Neural progenitor cell (in vitro differentiated cells): ENCODE data around the gene CSF3R. TPM values are rescaled to one million over a fixed set of nuclear protein-coding genes. Genes with fewer than 3 reads are reported as not detected.

Source experiments
- DNase-seq: peaks from one replicate; pipeline ENCODE4 v3.0.0-alpha.2; 2016; ENCODE audit warnings: low spot score
- H2AFZ ChIP-seq: fragments of 200-600 bp; sonication (generic); replicated peaks from 2 replicates; pipeline ENCODE4 v1.6.1; 2016; ENCODE audit warnings: antibody characterized with exemption
- H3F3A ChIP-seq: fragments of 200-600 bp; sonication (generic); 2 replicates; pipeline ENCODE4 v1.6.1; 2016; ENCODE audit warnings: antibody characterized with exemption, low read depth
- H3K27ac ChIP-seq: fragments of 200-600 bp; sonication (generic); 2 replicates; pipeline ENCODE4 v1.5.1; 2016; ENCODE audit warnings: mild to moderate bottlenecking
- H3K27me3 ChIP-seq: fragments of 200-600 bp; sonication (generic); 2 replicates; pipeline ENCODE4 v1.6.1; 2016; ENCODE audit warnings: mild to moderate bottlenecking, moderate library complexity
- H3K36me3 ChIP-seq: fragments of 200-600 bp; sonication (generic); 2 replicates; pipeline ENCODE4 v1.5.1; 2016
- H3K4me1 ChIP-seq: fragments of 200-600 bp; sonication (generic); 2 replicates; pipeline ENCODE4 v1.6.1; 2016; ENCODE audit warnings: mixed run types
- H3K4me2 ChIP-seq: fragments of 200-600 bp; sonication (generic); 2 replicates; pipeline ENCODE4 v1.6.1; 2016
- H3K4me3 ChIP-seq: fragments of 200-600 bp; sonication (generic); 2 replicates; pipeline ENCODE4 v1.5.1; 2016
- H3K79me2 ChIP-seq: fragments of 200-600 bp; sonication (generic); 2 replicates; pipeline ENCODE4 v1.6.1; 2016; ENCODE audit warnings: low read depth
- H3K9ac ChIP-seq: fragments of 200-600 bp; sonication (generic); 2 replicates; pipeline ENCODE4 v1.6.1; 2016
- H3K9me3 ChIP-seq: fragments of 200-600 bp; sonication (generic); 2 replicates; pipeline ENCODE4 v1.5.1; 2016; ENCODE audit warnings: low read depth
- H4K20me1 ChIP-seq: fragments of 200-600 bp; sonication (generic); 2 replicates; pipeline ENCODE4 v1.6.1; 2016; ENCODE audit warnings: low read depth
- H3K27ac Mint-ChIP-seq: 3 replicates; pipeline ENCODE4 v1.8.0; 2021; ENCODE audit warnings: mixed read lengths
- H3K27me3 Mint-ChIP-seq: 2 replicates; pipeline ENCODE4 v1.8.0; 2022; ENCODE audit warnings: low read depth, mild to moderate bottlenecking, inconsistent platforms, moderate library complexity, mixed read lengths; ENCODE audit not compliant: insufficient read depth
- H3K36me3 Mint-ChIP-seq: 3 replicates; pipeline ENCODE4 v1.8.0; 2021; ENCODE audit warnings: mixed read lengths
- H3K4me1 Mint-ChIP-seq: 3 replicates; pipeline ENCODE4 v1.8.0; 2021; ENCODE audit warnings: mixed read lengths
- H3K4me3 Mint-ChIP-seq: 3 replicates; pipeline ENCODE4 v1.8.0; 2021; ENCODE audit warnings: mild to moderate bottlenecking, moderate library complexity, mixed read lengths
- H3K9me3 Mint-ChIP-seq: 3 replicates; pipeline ENCODE4 v1.8.0; 2020; ENCODE audit warnings: mixed read lengths
- CTCF ChIP-seq: fragments of 200-600 bp; sonication (generic); IDR thresholded peaks from 2 replicates; pipeline ENCODE4 v1.5.1; 2017; ENCODE audit warnings: antibody characterized with exemption, mild to moderate bottlenecking
- EZH2 ChIP-seq: fragments of 200-600 bp; sonication (generic); IDR thresholded peaks from 2 replicates; pipeline ENCODE4 v1.6.1; 2017; ENCODE audit warnings: antibody characterized with exemption, mild to moderate bottlenecking, moderate library complexity
- EZH2phosphoT487 ChIP-seq: fragments of 200-600 bp; sonication (generic); IDR thresholded peaks from 2 replicates; pipeline ENCODE4 v1.6.1; 2017; ENCODE audit warnings: antibody characterized with exemption
- total RNA-seq: library from RNA; depleted of rRNA; stranded (reverse); fragments of >200 nt; gene quantifications from 2 replicates; pipeline ENCODE4 v1.2.3, GENCODE V29; 2015; ENCODE audit warnings: low replicate concordance

CSF3R gene
- total RNA-seq, 1 donor from 2014 or later, result not detected

DNA sequence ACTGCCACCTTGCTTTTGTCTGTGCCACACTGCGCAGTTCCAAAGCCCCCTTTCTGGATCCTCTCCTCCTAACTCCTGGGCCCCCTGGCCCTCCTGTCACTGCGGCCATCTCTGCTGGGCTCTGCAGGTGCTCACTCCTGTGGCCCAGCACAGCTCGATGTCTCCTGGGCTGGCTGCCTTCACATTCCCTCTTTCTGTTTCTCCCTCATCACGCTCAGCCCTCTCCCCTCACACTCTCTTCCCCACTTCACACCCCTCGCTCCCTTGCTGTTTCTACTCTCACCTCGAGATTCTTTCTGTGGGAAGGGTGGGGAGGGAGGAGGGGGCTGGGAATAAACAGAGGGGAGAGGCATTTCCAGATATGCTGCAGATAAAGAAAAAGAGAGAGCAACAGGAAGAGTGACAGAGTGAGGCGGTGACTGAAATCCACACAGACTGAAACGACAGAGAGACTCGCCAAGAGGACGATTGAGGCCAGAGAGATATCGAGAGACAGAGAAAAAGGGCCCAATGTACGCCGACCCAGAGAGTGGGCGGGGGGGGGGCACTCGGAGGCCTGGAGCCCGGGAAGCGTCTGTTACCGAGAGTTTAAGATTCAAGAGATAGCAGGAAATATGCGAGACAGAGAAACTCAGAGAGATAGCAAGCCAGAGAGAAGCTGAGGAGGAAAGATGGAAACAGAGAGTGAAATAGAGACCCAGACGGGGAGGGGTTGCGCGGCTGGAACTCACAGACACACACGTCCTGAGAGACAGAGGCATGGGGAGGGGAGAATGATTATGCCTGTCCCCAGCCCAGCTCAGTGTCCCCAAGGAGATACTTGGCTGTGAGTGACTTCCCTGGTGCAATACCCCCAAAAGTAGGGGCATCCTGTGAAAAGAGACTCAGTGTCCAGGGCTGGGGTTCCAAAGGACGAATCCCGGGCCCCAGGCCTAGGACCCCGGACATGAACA lies 666 bp downstream of the CSF3R start:
- no peak for TF ChIP-seq CTCF
- TF ChIP-seq EZH2, result no peak
- TF ChIP-seq EZH2phosphoT487, result no peak
- no peak overlapping the region for H3K4me3 Mint-ChIP-seq
- no peaks in the 10 kb centered on the region for H3K9me3 Mint-ChIP-seq
- peaks cover 10% of the 10 kb centered on the region for H3K4me1 Mint-ChIP-seq
- Histone ChIP-seq H3F3A (peaks cover 7% of the 10 kb centered on the region), H4K20me1 (no peaks in the 10 kb centered on the region), H2AFZ (peak overlapping the region; percentile 63), H3K36me3 (no peaks in the 10 kb centered on the region), H3K4me3 (no peak overlapping the region), H3K27ac (no peak overlapping the region), H3K27me3 (no peaks in the 10 kb centered on the region), H3K9ac (no peak overlapping the region), H3K4me2 (no peak overlapping the region), H3K4me1 (peaks cover 14% of the 10 kb centered on the region), H3K79me2 (no peaks in the 10 kb centered on the region), H3K9me3 (no peaks in the 10 kb centered on the region)
- DNase-seq, result no peak
- H3K27ac Mint-ChIP-seq, result peak overlapping the region; percentile 7
- no peaks in the 10 kb centered on the region for H3K27me3 Mint-ChIP-seq
- H3K36me3 Mint-ChIP-seq, result no peaks in the 10 kb centered on the region

DNA sequence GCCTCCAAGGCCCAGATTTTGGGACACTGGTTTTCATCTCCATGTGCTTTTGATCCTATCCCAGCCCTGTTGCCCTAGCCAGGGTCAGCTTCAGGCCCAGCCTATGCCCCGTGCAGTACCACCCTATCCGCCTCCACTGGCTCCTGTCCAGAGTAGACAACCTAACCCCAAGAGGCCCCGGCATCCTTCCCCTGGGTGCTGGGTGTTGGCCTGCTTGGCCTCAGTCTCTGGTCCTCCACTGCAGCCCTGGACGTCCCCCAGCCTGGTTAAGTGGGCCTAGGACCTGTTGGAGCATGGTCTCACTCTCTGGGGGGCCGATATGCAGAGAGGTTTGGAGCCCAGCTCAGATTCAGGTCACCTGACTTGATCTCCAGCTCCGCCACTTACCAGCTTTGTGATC lies 1.6 kb downstream of the CSF3R start:
- Histone ChIP-seq H3K27me3 (no peaks in the 10 kb centered on the region), H3K9ac (no peak overlapping the region), H2AFZ (no peak overlapping the region), H3K27ac (no peak overlapping the region), H3K4me3 (no peak overlapping the region), H3K4me2 (no peak overlapping the region), H3K4me1 (peaks cover 14% of the 10 kb centered on the region), H3K79me2 (no peaks in the 10 kb centered on the region), H4K20me1 (no peaks in the 10 kb centered on the region), H3K36me3 (no peaks in the 10 kb centered on the region), H3F3A (peaks cover 7% of the 10 kb centered on the region), H3K9me3 (no peaks in the 10 kb centered on the region)
- H3K27me3 Mint-ChIP-seq, result peaks cover 3% of the 10 kb centered on the region
- no peak overlapping the region for H3K4me3 Mint-ChIP-seq
- no peak overlapping the region for H3K27ac Mint-ChIP-seq
- H3K4me1 Mint-ChIP-seq, result peaks cover 10% of the 10 kb centered on the region
- TF ChIP-seq EZH2phosphoT487 (no peak), CTCF (no peak), EZH2 (no peak)
- H3K36me3 Mint-ChIP-seq, result no peaks in the 10 kb centered on the region
- DNase-seq, result no peak
- H3K9me3 Mint-ChIP-seq, result no peaks in the 10 kb centered on the region

DNA sequence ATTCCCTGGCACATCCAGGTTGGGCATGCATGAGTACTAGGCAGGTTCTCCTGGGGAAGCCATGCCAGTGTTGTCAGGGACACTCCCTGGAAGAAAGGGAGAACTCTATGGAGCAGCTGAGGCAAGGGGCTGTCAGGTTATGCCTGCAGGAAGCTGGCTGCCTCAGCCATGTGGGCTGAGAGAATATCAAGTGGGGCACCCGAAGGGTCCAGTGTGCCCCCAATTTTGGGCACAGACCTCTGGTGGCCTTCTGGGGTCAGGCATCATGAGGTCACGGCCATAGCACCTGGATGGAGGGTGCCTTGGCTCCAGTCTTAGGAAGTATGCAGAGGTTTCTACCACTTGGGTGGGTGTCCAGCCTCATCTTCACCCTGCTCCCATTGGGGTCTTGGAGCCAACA lies 2.6 kb downstream of the CSF3R start:
- Histone ChIP-seq H3K4me3 (no peak overlapping the region), H3K27me3 (no peaks in the 10 kb centered on the region), H4K20me1 (no peaks in the 10 kb centered on the region), H3K79me2 (no peaks in the 10 kb centered on the region), H3K27ac (no peak overlapping the region), H3F3A (no peaks in the 10 kb centered on the region), H3K4me1 (peaks cover 14% of the 10 kb centered on the region), H3K9ac (no peak overlapping the region), H2AFZ (no peak overlapping the region), H3K36me3 (no peaks in the 10 kb centered on the region), H3K4me2 (no peak overlapping the region), H3K9me3 (no peaks in the 10 kb centered on the region)
- no peak overlapping the region for H3K27ac Mint-ChIP-seq
- no peaks in the 10 kb centered on the region for H3K36me3 Mint-ChIP-seq
- TF ChIP-seq EZH2 (no peak), CTCF (no peak), EZH2phosphoT487 (no peak)
- H3K4me1 Mint-ChIP-seq, result peaks cover 12% of the 10 kb centered on the region
- H3K4me3 Mint-ChIP-seq, result no peak overlapping the region
- H3K9me3 Mint-ChIP-seq, result no peaks in the 10 kb centered on the region
- no peak for DNase-seq
- H3K27me3 Mint-ChIP-seq, result peaks cover 3% of the 10 kb centered on the region
